Naive B cell (primary cell): Measurements from ENCODE around the gene PLXDC1. TPM values are rescaled to one million over a fixed set of nuclear protein-coding genes. Genes with fewer than 3 reads are reported as not detected.

Source experiments
- ATAC-seq, 2 donors: fragments of 150-1000 bp; cut with Tn5 transposase; 2 replicates each; pipeline ENCODE4 v1.10.0; 2021; ENCODE audit warnings: low read depth in 2 of 2, mild to moderate bottlenecking in 2 of 2, moderate library complexity in 2 of 2
- DNase-seq: peaks from one replicate; pipeline ENCODE4 v3.0.0; 2022
- H3K27ac Mint-ChIP-seq, 6 donors: one replicate each; pipeline ENCODE4 v1.8.0; 2020 to 2022; ENCODE audit warnings: mild to moderate bottlenecking in 6 of 6, mixed read lengths in 6 of 6, moderate library complexity in 5 of 6, inconsistent platforms in 2 of 6
- H3K27me3 Mint-ChIP-seq, 3 donors: one replicate each; pipeline ENCODE4 v1.8.0; 2021 to 2022; ENCODE audit warnings: mixed read lengths in 3 of 3, mild to moderate bottlenecking in 1 of 3
- H3K36me3 Mint-ChIP-seq, 2 donors: one replicate each; pipeline ENCODE4 v1.8.0; 2020 to 2022; ENCODE audit warnings: mixed read lengths in 2 of 2, inconsistent platforms in 1 of 2, mild to moderate bottlenecking in 1 of 2
- H3K4me1 Mint-ChIP-seq, 3 donors: one replicate each; pipeline ENCODE4 v1.8.0; 2020 to 2022; ENCODE audit warnings: mixed read lengths in 3 of 3, inconsistent platforms in 1 of 3, mild to moderate bottlenecking in 1 of 3, moderate library complexity in 1 of 3
- H3K4me3 Mint-ChIP-seq, 8 donors: one replicate each; pipeline ENCODE4 v1.8.0; 2020 to 2022; ENCODE audit warnings: mild to moderate bottlenecking in 8 of 8, mixed read lengths in 8 of 8, moderate library complexity in 8 of 8, inconsistent platforms in 2 of 8
- H3K9me3 Mint-ChIP-seq, 7 donors: one replicate each; pipeline ENCODE4 v1.8.0; 2020 to 2022; ENCODE audit warnings: mixed read lengths in 7 of 7, mild to moderate bottlenecking in 5 of 7, inconsistent platforms in 2 of 7, moderate library complexity in 1 of 7
- polyA plus RNA-seq, 6 donors: library from polyadenylated mRNA; unstranded; fragments of 300-500 nt; fragmentation: Illumina TruSeq; gene quantifications; one replicate each; pipeline ENCODE4 v1.2.3, GENCODE V29; 2021; ENCODE audit warnings: low read depth in 6 of 6

The PLXDC1 gene
- polyA plus RNA-seq, 6 donors from 2014 or later: not detected

- Mint-ChIP-seq H3K4me1 (peaks cover 16 to 23% (median 17%) of the 10 kb centered on the region in 3 donors), H3K9me3 (no peaks in the 10 kb centered on the region), H3K4me3 (no peak overlapping the region), H3K27me3 (peaks cover 15 to 30% (median 29%) of the 10 kb centered on the region in 3 donors), H3K36me3 (no peaks in the 10 kb centered on the region), H3K27ac (no peak overlapping the region)
- ATAC-seq: no peak
- DNase-seq: no peak
These were observed 10.5 kb upstream of the PLXDC1 start for GRCh38 chr17:39161962-39162361.

GRCh38 chr17:39158623-39159022, 7.2 kb upstream of the PLXDC1 start:
- Mint-ChIP-seq H3K27me3 (peaks cover 8 to 15% (median 12%) of the 10 kb centered on the region in 3 donors), H3K27ac (peak overlapping the region in 1 of 6 donors; percentile 29)

GRCh38 chr17:39156491-39156890, 5.1 kb upstream of the PLXDC1 start:
- DNase-seq (no peak), ATAC-seq (no peak)
- H3K9me3 Mint-ChIP-seq: peaks cover 0 to 16% (median 0%) of the 10 kb centered on the region in 7 donors
- H3K4me3 Mint-ChIP-seq: peak overlapping the region in 3 of 8 donors; percentile 5 to 68 (median 9)
- H3K36me3 Mint-ChIP-seq: peaks cover 5 to 13% of the 10 kb centered on the region in 2 donors
- peak overlapping the region in 2 of 6 donors; percentile 63 to 92 for H3K27ac Mint-ChIP-seq
- peaks cover 28 to 30% (median 30%) of the 10 kb centered on the region in 3 donors for H3K4me1 Mint-ChIP-seq
- peaks cover 7 to 21% (median 18%) of the 10 kb centered on the region in 3 donors for H3K27me3 Mint-ChIP-seq

More at GRCh38 chr17:39158623-39159022, 7.2 kb upstream of the PLXDC1 start:
- Mint-ChIP-seq H3K4me1 (peaks cover 10% of the 10 kb centered on the region in 3 donors), H3K36me3 (peaks cover 5 to 10% of the 10 kb centered on the region in 2 donors), H3K4me3 (peak overlapping the region in 2 of 8 donors; percentile 35 to 53), H3K9me3 (peaks cover 0 to 8% (median 0%) of the 10 kb centered on the region in 7 donors)
- ATAC-seq (no peak), DNase-seq (no peak)

GRCh38 chr17:39155654-39156053, 4.2 kb upstream of the PLXDC1 start:
- peaks cover 28 to 35% (median 30%) of the 10 kb centered on the region in 3 donors for H3K4me1 Mint-ChIP-seq
- H3K27ac Mint-ChIP-seq: peak overlapping the region in 3 of 6 donors; percentile 15 to 100 (median 77)
- H3K36me3 Mint-ChIP-seq: peaks cover 5 to 13% of the 10 kb centered on the region in 2 donors
- ATAC-seq (no peak), DNase-seq (no peak)
- H3K4me3 Mint-ChIP-seq: peak overlapping the region in 6 of 8 donors; percentile 18 to 100 (median 69)
- H3K27me3 Mint-ChIP-seq: peaks cover 10 to 22% (median 21%) of the 10 kb centered on the region in 3 donors
- H3K9me3 Mint-ChIP-seq: peaks cover 0 to 16% (median 0%) of the 10 kb centered on the region in 7 donors

GRCh38 chr17:39153599-39154051, 2.2 kb upstream of the PLXDC1 start:
- Mint-ChIP-seq H3K27ac (peak overlapping the region; percentile 93 to 100 (median 100)), H3K27me3 (peaks cover 30 to 42% (median 37%) of the 10 kb centered on the region in 3 donors), H3K36me3 (peaks cover 5 to 13% of the 10 kb centered on the region in 2 donors), H3K4me1 (peaks cover 28 to 35% (median 30%) of the 10 kb centered on the region in 3 donors), H3K9me3 (peaks cover 0 to 16% (median 0%) of the 10 kb centered on the region in 7 donors), H3K4me3 (peak overlapping the region; percentile 97 to 100 (median 100))
- peak; percentile 67 to 69 for ATAC-seq
- DNase-seq: peak; percentile 90

- ATAC-seq (no peak), DNase-seq (no peak)
- Mint-ChIP-seq H3K36me3 (peaks cover 5 to 13% of the 10 kb centered on the region in 2 donors), H3K27me3 (peaks cover 40 to 50% (median 43%) of the 10 kb centered on the region in 3 donors), H3K4me1 (peaks cover 28 to 35% (median 30%) of the 10 kb centered on the region in 3 donors), H3K4me3 (peak overlapping the region; percentile 63 to 100 (median 98)), H3K27ac (peak overlapping the region in 5 of 6 donors; percentile 73 to 100 (median 100)), H3K9me3 (peaks cover 0 to 16% (median 0%) of the 10 kb centered on the region in 7 donors)
These were observed 744 bp upstream of the PLXDC1 start for GRCh38 chr17:39151943-39152818.

- Mint-ChIP-seq H3K36me3 (peaks cover 5 to 13% of the 10 kb centered on the region in 2 donors), H3K4me1 (peaks cover 28 to 35% (median 30%) of the 10 kb centered on the region in 3 donors), H3K27me3 (peaks cover 43 to 52% (median 43%) of the 10 kb centered on the region in 3 donors), H3K9me3 (peaks cover 0 to 16% (median 0%) of the 10 kb centered on the region in 7 donors), H3K4me3 (peak overlapping the region; percentile 16 to 98 (median 80)), H3K27ac (no peak overlapping the region)
- no peak for DNase-seq
- ATAC-seq: no peak
These were observed 665 bp downstream of the PLXDC1 start for GRCh38 chr17:39150795-39151149.

- no peak for DNase-seq
- peaks cover 0 to 16% (median 0%) of the 10 kb centered on the region in 7 donors for H3K9me3 Mint-ChIP-seq
- H3K4me3 Mint-ChIP-seq: peak overlapping the region in 7 of 8 donors; percentile 16 to 98 (median 52)
- H3K36me3 Mint-ChIP-seq: peaks cover 5 to 13% of the 10 kb centered on the region in 2 donors
- H3K27ac Mint-ChIP-seq: no peak overlapping the region
- H3K27me3 Mint-ChIP-seq: peaks cover 48 to 52% (median 49%) of the 10 kb centered on the region in 3 donors
- no peak for ATAC-seq
- H3K4me1 Mint-ChIP-seq: peaks cover 28 to 35% (median 30%) of the 10 kb centered on the region in 3 donors
These were observed 1.3 kb downstream of the PLXDC1 start for GRCh38 chr17:39150104-39150634.

GRCh38 chr17:39147221-39148185, 3.9 kb downstream of the PLXDC1 start:
- H3K9me3 Mint-ChIP-seq: no peaks in the 10 kb centered on the region
- no peak overlapping the region for H3K27ac Mint-ChIP-seq
- H3K27me3 Mint-ChIP-seq: peaks cover 30 to 53% (median 41%) of the 10 kb centered on the region in 3 donors
- DNase-seq (no peak), ATAC-seq (no peak)
- no peak overlapping the region for H3K4me3 Mint-ChIP-seq
- no peaks in the 10 kb centered on the region for H3K36me3 Mint-ChIP-seq
- peaks cover 8 to 14% (median 9%) of the 10 kb centered on the region in 3 donors for H3K4me1 Mint-ChIP-seq

- Mint-ChIP-seq H3K9me3 (peaks cover 0 to 8% (median 2%) of the 10 kb centered on the region in 7 donors), H3K4me1 (peaks cover 0 to 5% (median 0%) of the 10 kb centered on the region in 3 donors), H3K27me3 (peaks cover 30 to 46% (median 34%) of the 10 kb centered on the region in 3 donors), H3K27ac (no peak overlapping the region), H3K36me3 (no peaks in the 10 kb centered on the region), H3K4me3 (no peak overlapping the region)
- ATAC-seq (no peak), DNase-seq (no peak)
These were observed 5.2 kb downstream of the PLXDC1 start for GRCh38 chr17:39146273-39146672.

GRCh38 chr17:39145143-39145542, 6.3 kb downstream of the PLXDC1 start:
- ATAC-seq (no peak), DNase-seq (no peak)
- H3K36me3 Mint-ChIP-seq: no peaks in the 10 kb centered on the region
- no peaks in the 10 kb centered on the region for H3K4me1 Mint-ChIP-seq
- no peak overlapping the region for H3K4me3 Mint-ChIP-seq
- H3K27me3 Mint-ChIP-seq: peaks cover 25 to 38% (median 25%) of the 10 kb centered on the region in 3 donors
- no peak overlapping the region for H3K27ac Mint-ChIP-seq
- peaks cover 0 to 8% (median 2%) of the 10 kb centered on the region in 7 donors for H3K9me3 Mint-ChIP-seq

- Mint-ChIP-seq H3K27me3 (peaks cover 18 to 30% (median 18%) of the 10 kb centered on the region in 3 donors), H3K9me3 (peaks cover 0 to 8% (median 2%) of the 10 kb centered on the region in 7 donors), H3K36me3 (no peaks in the 10 kb centered on the region), H3K27ac (no peak overlapping the region), H3K4me1 (no peaks in the 10 kb centered on the region), H3K4me3 (no peak overlapping the region)
- no peak for DNase-seq
- ATAC-seq: no peak
These were observed 7.0 kb downstream of the PLXDC1 start for GRCh38 chr17:39144416-39144840.
